GM23338 (cell line): Measurements from ENCODE around the gene ZNF592. TPM values are rescaled to one million over a fixed set of nuclear protein-coding genes. Genes with fewer than 3 reads are reported as not detected.

Experiments used
- ATAC-seq: fragments of 200-7000 bp; cut with Tn5 transposase; 3 replicates; pipeline ENCODE4 v1.9.1; 2020
- DNase-seq: peaks from one replicate; pipeline ENCODE4 v3.0.0-alpha.2; 2015; ENCODE audit warnings: low spot score
- H2AFZ ChIP-seq: fragments of 200-600 bp; sonication (generic); 2 replicates; pipeline ENCODE4 v1.8.0; 2016; ENCODE audit warnings: antibody characterized with exemption, mild to moderate bottlenecking, moderate library complexity
- H3F3A ChIP-seq: fragments of 200-600 bp; sonication (generic); replicated peaks from 2 replicates; pipeline ENCODE4 v1.8.0; 2017; ENCODE audit warnings: antibody characterized with exemption, mixed run types, low read depth
- H3K27ac ChIP-seq: fragments of 200-600 bp; sonication (generic); 2 replicates; pipeline ENCODE4 v1.6.1; 2016; ENCODE audit warnings: low read depth
- H3K27me3 ChIP-seq: fragments of 200-600 bp; sonication (generic); 2 replicates; pipeline ENCODE4 v1.8.0; 2016; ENCODE audit warnings: mild to moderate bottlenecking, mixed run types, moderate library complexity; ENCODE audit not compliant: insufficient read depth
- H3K36me3 ChIP-seq: fragments of 200-600 bp; sonication (generic); 2 replicates; pipeline ENCODE4 v1.8.0; 2016; ENCODE audit warnings: mild to moderate bottlenecking; ENCODE audit not compliant: insufficient read depth
- H3K4me1 ChIP-seq: fragments of 200-600 bp; sonication (generic); 2 replicates; pipeline ENCODE4 v1.8.0; 2016; ENCODE audit warnings: mild to moderate bottlenecking, moderate library complexity; ENCODE audit not compliant: insufficient read depth
- H3K4me2 ChIP-seq: fragments of 200-600 bp; sonication (generic); 2 replicates; pipeline ENCODE4 v1.7.1; 2017; ENCODE audit warnings: mixed run types
- H3K4me3 ChIP-seq: fragments of 200-600 bp; sonication (generic); 2 replicates; pipeline ENCODE4 v1.6.1; 2016; ENCODE audit warnings: mixed run types
- H3K79me2 ChIP-seq: fragments of 200-600 bp; sonication (generic); replicated peaks from 2 replicates; pipeline ENCODE4 v1.8.0; 2017; ENCODE audit warnings: mild to moderate bottlenecking; ENCODE audit not compliant: insufficient read depth
- H3K9me2 ChIP-seq: fragments of 200-600 bp; sonication (generic); 2 replicates; pipeline ENCODE4 v1.8.0; 2017; ENCODE audit not compliant: insufficient read depth
- H4K20me1 ChIP-seq: fragments of 200-600 bp; sonication (generic); replicated peaks from 2 replicates; pipeline ENCODE4 v1.8.0; 2017; ENCODE audit warnings: mild to moderate bottlenecking; ENCODE audit not compliant: insufficient read depth
- H3K27ac Mint-ChIP-seq: 2 replicates; pipeline ENCODE4 v1.8.0; 2020; ENCODE audit warnings: inconsistent platforms, mild to moderate bottlenecking, moderate library complexity, mixed read lengths
- H3K27me3 Mint-ChIP-seq: 3 replicates; pipeline ENCODE4 v1.8.0; 2022; ENCODE audit warnings: low read depth, mild to moderate bottlenecking, moderate library complexity, mixed read lengths, inconsistent platforms; ENCODE audit not compliant: insufficient read depth, poor library complexity
- H3K36me3 Mint-ChIP-seq: 3 replicates; pipeline ENCODE4 v1.8.0; 2021; ENCODE audit warnings: low read depth, mild to moderate bottlenecking, inconsistent platforms, moderate library complexity, mixed read lengths
- H3K4me1 Mint-ChIP-seq: 3 replicates; pipeline ENCODE4 v1.8.0; 2020; ENCODE audit warnings: mild to moderate bottlenecking, inconsistent platforms, mixed read lengths
- H3K4me3 Mint-ChIP-seq: 3 replicates; pipeline ENCODE4 v1.8.0; 2021; ENCODE audit warnings: moderate library complexity, mild to moderate bottlenecking, inconsistent platforms, mixed read lengths
- H3K9me3 Mint-ChIP-seq: 3 replicates; pipeline ENCODE4 v1.8.0; 2020; ENCODE audit warnings: moderate library complexity, mild to moderate bottlenecking, inconsistent platforms, mixed read lengths
- CREB1 ChIP-seq: fragments of 250-450 bp; sonication (Bioruptor Pico); IDR thresholded peaks from 2 replicates; pipeline ENCODE4 v1.5.0; 2020; ENCODE audit warnings: low read depth, mild to moderate bottlenecking, moderate library complexity
- CTCF ChIP-seq, 2 experiments: fragments of 200-600 bp in 1 of 2; sonication (generic) in 1 of 2; conservative IDR thresholded peaks; 2 replicates each; pipeline versions ENCODE4 v1.5.1 to v1.6.1; 2016 to 2017; ENCODE audit warnings: antibody characterized with exemption in 2 of 2, low read depth in 2 of 2, mild to moderate bottlenecking in 2 of 2, moderate library complexity in 1 of 2
- ETS1 ChIP-seq: IDR thresholded peaks from 2 replicates; pipeline ENCODE4 v1.6.1; 2016; ENCODE audit warnings: antibody characterized with exemption
- EZH2 ChIP-seq: fragments of 200-600 bp; sonication (generic); IDR thresholded peaks from one replicate; pipeline ENCODE4 v1.8.0; 2017; ENCODE audit warnings: antibody characterized with exemption, mild to moderate bottlenecking, low read depth; ENCODE audit not compliant: unreplicated experiment
- EZH2phosphoT487 ChIP-seq: fragments of 200-600 bp; sonication (generic); IDR thresholded peaks from one replicate; pipeline ENCODE4 v1.8.1; 2018; ENCODE audit warnings: antibody characterized with exemption; ENCODE audit not compliant: unreplicated experiment
- JUNB ChIP-seq: IDR thresholded peaks from one replicate; pipeline ENCODE4 v1.6.1; 2016; ENCODE audit warnings: antibody characterized with exemption; ENCODE audit not compliant: unreplicated experiment
- NANOG ChIP-seq: IDR thresholded peaks from 2 replicates; pipeline ENCODE4 v1.6.1; 2016; ENCODE audit warnings: antibody characterized with exemption, borderline replicate concordance
- POLR2AphosphoS5 ChIP-seq: IDR thresholded peaks from 2 replicates; pipeline ENCODE4 v1.6.1; 2016; ENCODE audit warnings: antibody characterized with exemption, low read depth
- REST ChIP-seq: IDR thresholded peaks from one replicate; pipeline ENCODE4 v1.6.1; 2018; ENCODE audit warnings: antibody characterized with exemption; ENCODE audit not compliant: unreplicated experiment
- STAT1 ChIP-seq: IDR thresholded peaks from one replicate; pipeline ENCODE4 v1.6.1; 2016; ENCODE audit warnings: antibody characterized with exemption; ENCODE audit not compliant: unreplicated experiment
- ZNF114 ChIP-seq: fragments of 250-450 bp; sonication (Bioruptor Pico); IDR thresholded peaks from 2 replicates; pipeline ENCODE4 v1.5.0; 2020; ENCODE audit warnings: mild to moderate bottlenecking, moderate library complexity
- ZNF331 ChIP-seq: fragments of 250-450 bp; sonication (Bioruptor Pico); IDR thresholded peaks from 2 replicates; pipeline ENCODE4 v1.5.0; 2020; ENCODE audit warnings: low read depth, mild to moderate bottlenecking, moderate library complexity
- ZNF462 ChIP-seq: fragments of 250-450 bp; sonication (Bioruptor Pico); IDR thresholded peaks from 2 replicates; pipeline ENCODE4 v1.5.0; 2020; ENCODE audit warnings: mild to moderate bottlenecking, moderate library complexity
- polyA plus RNA-seq: library from polyadenylated mRNA; unstranded; fragments of >200 nt; fragmentation: Nextera tagmentation; extraction: Ambion mirVana; gene quantifications from 2 replicates; pipeline ENCODE4 v1.2.1, GENCODE V29; 2016
- total RNA-seq: library from RNA; depleted of rRNA; stranded (reverse); fragments of >200 nt; shearing (Covaris generic); gene quantifications from 2 replicates; pipeline ENCODE4 v1.2.3, GENCODE V29; 2014

The ZNF592 gene
- total and polyA plus RNA-seq, 2 experiments from 2014 or later, result 4.4 to 21.4 TPM

GRCh38 chr15:84799511-84800187 is 51.3 kb downstream of the ZNF592 start:
- no peak overlapping the region for H3K27ac Mint-ChIP-seq
- Histone ChIP-seq H3K27me3 (no peaks in the 10 kb centered on the region), H3F3A (no peaks in the 10 kb centered on the region; the same call in 1 of the 2 replicates), H3K36me3 (no peaks in the 10 kb centered on the region; the same call in 1 of the 2 replicates), H3K79me2 (no peaks in the 10 kb centered on the region), H3K4me2 (no peak overlapping the region), H3K4me1 (no peaks in the 10 kb centered on the region), H3K27ac (no peak overlapping the region), H3K9me2 (no peaks in the 10 kb centered on the region), H4K20me1 (peaks cover 3% of the 10 kb centered on the region; the same call in 1 of the 2 replicates), H2AFZ (no peak overlapping the region), H3K4me3 (no peak overlapping the region)
- no peaks in the 10 kb centered on the region; the same call in 2 of the 3 replicates for H3K9me3 Mint-ChIP-seq
- no peaks in the 10 kb centered on the region for H3K4me1 Mint-ChIP-seq
- ATAC-seq (no peak), DNase-seq (no peak)
- H3K36me3 Mint-ChIP-seq, result peaks cover 32% of the 10 kb centered on the region
- H3K4me3 Mint-ChIP-seq, result no peak overlapping the region
- H3K27me3 Mint-ChIP-seq, result no peaks in the 10 kb centered on the region
- TF ChIP-seq NANOG (no peak), ZNF331 (CRISPR knock-in tag) (no peak), STAT1 (no peak), ETS1 (no peak), EZH2 (no peak), CREB1 (no peak), ZNF114 (CRISPR knock-in tag) (no peak), REST (no peak), ZNF462 (no peak), CTCF (conservative IDR thresholded peaks at IDR 0.05; ENCODE audit: low read depth in 2 of 2) (no peak), JUNB (no peak), POLR2AphosphoS5 (no peak), EZH2phosphoT487 (no peak)
